Transverse colon (tissue), 4 donors: ENCODE data around the gene SVBP.

Experiments used
- EP300 ChIP-seq: sonication (generic); formaldehyde crosslinking; IDR thresholded peaks from one replicate; pipeline ENCODE4 v1.6.1; 2017; ENCODE audit warnings: antibody characterized with exemption, low read depth
- POLR2A ChIP-seq: fragments of 450-650 bp; IDR thresholded peaks from one replicate; pipeline ENCODE4 v1.6.1; 2016; ENCODE audit warnings: antibody characterized with exemption, mild to moderate bottlenecking, moderate library complexity
- POLR2AphosphoS5 ChIP-seq, 3 donors: sonication (generic); formaldehyde crosslinking; IDR thresholded peaks; one replicate each; pipeline ENCODE4 v1.6.1; 2016; ENCODE audit warnings: antibody characterized with exemption in 3 of 3
- TF ChIP-seq, protein P1 (sequence below), 5 experiments: fragments of 200-600 bp in 3 of 5; fragments of 450-650 bp in 2 of 5; sonication (generic) in 3 of 5; IDR thresholded peaks; 1 replicate in 2 of 5; 2 replicates in 3 of 5; pipeline ENCODE4 v1.5.1; 2016 to 2017; ENCODE audit warnings: antibody characterized with exemption in 5 of 5, inconsistent platforms in 3 of 5, mild to moderate bottlenecking in 2 of 5, moderate library complexity in 1 of 5

DNA sequence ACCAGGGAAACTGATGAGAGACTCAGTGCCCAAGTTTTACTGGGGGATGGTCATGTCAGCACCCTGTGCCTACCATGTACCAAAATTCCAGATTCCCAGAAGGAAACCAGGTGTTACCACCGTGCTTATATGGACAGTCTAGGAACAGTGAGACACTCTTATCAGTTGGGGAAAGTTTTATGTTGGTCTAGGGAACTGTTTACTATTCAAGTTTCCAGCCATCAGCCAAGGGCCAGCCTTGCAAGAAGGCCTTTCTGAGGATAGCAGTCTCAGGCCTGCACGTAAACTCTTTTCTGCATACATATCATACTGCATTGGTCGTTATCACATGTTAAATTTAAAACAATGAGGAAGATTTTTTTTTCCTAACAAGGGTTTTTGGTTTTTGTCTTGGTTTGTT lies 19.8 kb downstream of the SVBP start:
- TF ChIP-seq, protein P1, sequence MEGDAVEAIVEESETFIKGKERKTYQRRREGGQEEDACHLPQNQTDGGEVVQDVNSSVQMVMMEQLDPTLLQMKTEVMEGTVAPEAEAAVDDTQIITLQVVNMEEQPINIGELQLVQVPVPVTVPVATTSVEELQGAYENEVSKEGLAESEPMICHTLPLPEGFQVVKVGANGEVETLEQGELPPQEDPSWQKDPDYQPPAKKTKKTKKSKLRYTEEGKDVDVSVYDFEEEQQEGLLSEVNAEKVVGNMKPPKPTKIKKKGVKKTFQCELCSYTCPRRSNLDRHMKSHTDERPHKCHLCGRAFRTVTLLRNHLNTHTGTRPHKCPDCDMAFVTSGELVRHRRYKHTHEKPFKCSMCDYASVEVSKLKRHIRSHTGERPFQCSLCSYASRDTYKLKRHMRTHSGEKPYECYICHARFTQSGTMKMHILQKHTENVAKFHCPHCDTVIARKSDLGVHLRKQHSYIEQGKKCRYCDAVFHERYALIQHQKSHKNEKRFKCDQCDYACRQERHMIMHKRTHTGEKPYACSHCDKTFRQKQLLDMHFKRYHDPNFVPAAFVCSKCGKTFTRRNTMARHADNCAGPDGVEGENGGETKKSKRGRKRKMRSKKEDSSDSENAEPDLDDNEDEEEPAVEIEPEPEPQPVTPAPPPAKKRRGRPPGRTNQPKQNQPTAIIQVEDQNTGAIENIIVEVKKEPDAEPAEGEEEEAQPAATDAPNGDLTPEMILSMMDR (IDR thresholded peaks at IDR 0.05): no peak
- no peak for TF ChIP-seq POLR2AphosphoS5 (IDR thresholded peaks at IDR 0.05)
- TF ChIP-seq POLR2A: no peak
- TF ChIP-seq EP300: no peak
